ENCODE data around the gene WDR62.
"Not testable (repeated sequence)": the region's sequence is repeated elsewhere in the genome, so short reads cannot be mapped to it uniquely, and the experiment has no call there.

The WDR62 gene

GRCh38 chr19:36032251-36033104, 22.2 kb upstream of the WDR62 start, which contains the start of gene CLIP3:
TSS of gene CLIP3 (minus strand) at chr19:36032873. CDS start at chr19:36032357, 516 bp downstream.
- no peak for DNase-seq (ENCODE audit: low spot score)
- FAIRE-seq: no peak

DNA sequence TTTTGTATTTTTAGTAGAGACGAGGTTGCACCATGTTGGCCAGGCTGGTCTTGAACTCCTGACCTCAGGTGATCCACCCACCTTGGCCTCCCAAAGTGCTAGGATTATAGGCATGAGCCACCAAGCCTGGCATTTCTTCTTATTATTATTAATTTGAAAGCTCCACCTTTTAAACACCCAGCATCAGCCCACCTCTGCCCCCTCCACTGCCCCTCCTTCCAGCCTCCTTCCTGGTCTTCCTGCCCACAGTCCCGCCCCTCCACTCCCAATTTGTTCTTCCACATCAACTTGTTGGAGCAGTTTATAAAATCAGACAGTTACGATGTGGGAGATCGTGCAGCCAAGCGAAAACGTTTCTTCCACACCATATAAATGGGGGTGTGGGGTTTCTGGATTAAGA, 14.2 kb upstream of the WDR62 start:
- no peak for FAIRE-seq
- no peak for DNase-seq (ENCODE audit: low spot score)

DNA sequence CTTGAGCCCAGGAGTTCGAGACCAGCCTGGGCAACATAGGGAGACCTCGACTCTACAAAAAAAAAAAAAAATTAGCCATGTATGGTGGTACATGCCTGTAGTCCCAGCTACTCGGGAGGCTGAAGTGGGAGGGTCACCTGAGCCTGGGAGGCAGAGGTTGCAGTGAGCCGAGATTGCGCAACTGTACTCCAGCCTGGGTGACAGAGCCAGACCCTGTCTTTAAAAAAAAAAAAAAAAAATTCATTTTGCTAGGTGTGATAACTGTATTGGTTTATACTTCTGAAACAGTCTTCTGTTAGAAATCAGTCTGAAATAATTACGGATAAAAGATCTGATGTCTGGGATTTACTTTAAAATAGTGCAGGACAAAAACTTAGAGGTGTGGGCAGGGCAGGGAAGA, 13.6 kb upstream of the WDR62 start:
- DNase-seq (ENCODE audit: low spot score); FAIRE-seq: not testable (repeated sequence)

- DNase-seq (ENCODE audit: low spot score) (peak; percentile 61), FAIRE-seq (no peak)
These were observed 12.9 kb upstream of the WDR62 start for GRCh38 chr19:36041831-36042230.

DNA sequence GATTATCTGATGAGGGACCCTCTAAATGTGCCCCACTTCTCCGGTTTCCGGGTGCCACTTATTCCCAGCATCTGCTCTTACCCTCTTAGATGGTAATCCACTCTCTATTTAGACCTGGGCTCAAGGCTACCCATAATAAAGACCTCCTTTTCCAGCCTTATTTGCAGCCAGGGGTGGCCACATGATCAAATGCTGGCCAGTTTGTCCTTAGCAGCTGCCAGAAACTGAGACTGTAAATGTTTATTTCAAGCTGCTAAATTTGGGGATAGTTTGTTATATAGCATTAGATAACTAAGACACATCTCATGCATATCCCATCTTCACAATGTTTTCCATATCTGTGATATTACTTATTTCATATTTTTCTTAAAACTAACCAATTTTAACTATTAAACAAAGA, 10.7 kb upstream of the WDR62 start:
- DNase-seq (ENCODE audit: low spot score) (no peak), FAIRE-seq (no peak)

- FAIRE-seq (no peak), DNase-seq (ENCODE audit: low spot score) (no peak)
These were observed 8.2 kb upstream of the WDR62 start for GRCh38 chr19:36046443-36047050.

- FAIRE-seq: no peak
These were observed 6.9 kb upstream of the WDR62 start for GRCh38 chr19:36047835-36048234.

GRCh38 chr19:36049080-36049698, 5.5 kb upstream of the WDR62 start:
- no peak for DNase-seq (ENCODE audit: low spot score)
- FAIRE-seq: no peak

More at GRCh38 chr19:36047835-36048234, 6.9 kb upstream of the WDR62 start:
- DNase-seq (ENCODE audit: low spot score): no peak

- FAIRE-seq: no peak
- DNase-seq (ENCODE audit: low spot score): no peak
These were observed 3.5 kb upstream of the WDR62 start for GRCh38 chr19:36051236-36051635.

DNA sequence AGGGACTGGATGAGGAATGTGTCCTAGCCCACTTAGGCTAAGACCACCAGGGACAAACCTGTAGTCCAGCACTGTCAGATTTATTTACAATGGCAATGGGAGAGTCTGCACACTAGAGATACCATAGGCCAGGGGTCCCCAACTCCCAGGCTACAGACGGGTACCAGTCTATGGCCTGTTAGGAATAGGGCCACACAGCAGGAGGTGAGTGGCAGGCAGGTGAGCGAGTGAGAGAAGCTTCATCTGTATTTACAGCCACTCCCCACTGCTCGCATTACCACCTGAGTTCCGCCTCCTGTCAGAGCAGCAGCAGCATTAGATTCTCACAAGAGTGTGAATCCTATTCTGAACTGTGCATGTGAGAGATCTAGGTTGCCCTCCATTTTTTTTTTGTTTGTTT, 3.1 kb upstream of the WDR62 start:
- FAIRE-seq: no peak
- no peak for DNase-seq (ENCODE audit: low spot score)

DNA sequence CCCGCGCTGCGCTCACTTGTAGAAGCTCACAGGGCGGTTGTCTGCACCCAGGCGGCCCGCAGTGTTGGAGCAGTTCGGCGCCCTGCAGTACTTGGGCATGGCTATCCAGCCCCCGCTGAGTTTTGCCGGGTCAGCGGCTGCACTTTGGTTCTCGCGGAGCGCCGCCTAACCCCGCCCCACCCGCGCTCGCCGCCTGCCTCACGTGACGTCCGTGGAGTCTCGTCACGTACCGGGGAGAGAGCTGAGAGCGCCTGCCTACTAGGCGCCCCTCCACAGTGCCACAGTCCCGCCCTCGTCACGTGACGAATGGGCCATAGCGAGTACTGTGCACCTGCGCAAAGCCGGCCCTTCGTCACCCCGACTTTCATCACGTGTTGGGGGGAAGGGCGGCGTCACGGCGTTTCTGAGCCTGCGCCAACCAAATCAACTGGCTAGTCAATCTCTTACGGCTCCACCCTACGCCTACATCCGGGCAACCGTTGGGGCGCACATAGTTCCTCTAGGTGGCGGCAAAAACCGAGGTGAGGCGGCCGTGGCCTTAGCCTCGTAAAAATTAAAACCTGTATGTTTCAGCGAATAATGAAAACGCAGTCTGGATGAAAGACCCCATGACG, 471 bp upstream of the WDR62 start, which contains the start of gene THAP8:
Gene THAP8, minus strand, starts transcription at position 167 of the 614 bp plus-strand sequence. Its CDS starts 68 bp downstream, at position 99.
- peak; percentile 93 for DNase-seq (ENCODE audit: low spot score)
- FAIRE-seq: peak; percentile 50

DNA sequence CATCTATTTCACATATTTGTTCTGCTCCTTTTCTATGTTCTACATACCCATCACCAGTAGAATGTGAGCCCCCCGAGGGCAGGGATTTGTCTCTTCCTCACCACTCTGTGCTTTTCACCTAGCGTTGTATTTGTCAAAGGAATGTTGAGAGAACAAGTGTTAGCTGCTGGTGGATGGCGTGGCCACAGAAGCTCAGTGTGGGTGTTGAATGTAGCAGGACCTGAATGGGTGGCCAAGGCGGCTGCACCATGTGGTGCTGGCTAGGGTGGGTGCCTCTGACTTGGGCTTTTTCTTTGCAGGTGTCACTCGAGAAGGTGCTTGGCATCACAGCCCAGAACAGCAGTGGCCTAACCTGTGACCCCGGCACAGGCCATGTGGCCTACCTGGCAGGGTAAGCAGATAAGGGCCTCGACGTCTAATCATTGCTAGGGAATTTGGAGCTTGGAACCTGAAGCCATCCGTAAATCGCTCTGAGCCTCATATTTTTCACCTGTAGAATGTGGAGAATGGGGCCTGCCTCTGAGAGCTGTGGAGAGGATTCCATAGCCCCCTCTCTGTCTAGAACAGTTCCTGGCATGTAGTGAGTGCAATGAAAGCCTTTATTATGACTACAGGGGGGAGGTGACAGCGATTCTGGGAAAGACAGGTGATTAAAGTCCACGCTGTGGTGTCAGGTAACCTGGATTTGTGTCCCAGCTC, 3.9 kb downstream of the WDR62 start:
- no peak for FAIRE-seq
- DNase-seq (ENCODE audit: low spot score): no peak

GRCh38 chr19:36059180-36059910, 4.6 kb downstream of the WDR62 start:
- FAIRE-seq: no peak

DNA sequence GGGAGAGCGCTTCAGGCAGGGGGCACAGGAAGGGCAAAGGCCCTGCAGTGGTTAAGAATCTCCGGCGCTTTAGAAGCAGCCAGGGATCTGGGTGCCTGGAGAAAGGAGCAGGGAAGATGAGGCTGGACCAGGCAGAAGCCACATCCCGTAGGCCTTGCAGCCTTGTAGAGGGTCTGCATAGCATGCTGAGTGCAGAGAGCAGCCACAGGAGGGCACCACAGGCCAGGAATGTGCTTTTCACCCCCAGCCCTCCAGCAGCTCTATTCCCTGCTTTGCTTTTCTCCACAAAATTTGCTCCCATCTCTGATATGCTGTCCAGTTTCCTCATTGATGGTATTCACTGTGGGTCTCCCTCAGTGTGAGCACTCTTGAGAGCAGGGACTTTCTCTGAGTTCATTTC, 5.7 kb downstream of the WDR62 start:
- DNase-seq (ENCODE audit: low spot score) (no peak), FAIRE-seq (no peak)

More at GRCh38 chr19:36059180-36059910, 4.6 kb downstream of the WDR62 start:
- DNase-seq (ENCODE audit: low spot score): no peak

DNA sequence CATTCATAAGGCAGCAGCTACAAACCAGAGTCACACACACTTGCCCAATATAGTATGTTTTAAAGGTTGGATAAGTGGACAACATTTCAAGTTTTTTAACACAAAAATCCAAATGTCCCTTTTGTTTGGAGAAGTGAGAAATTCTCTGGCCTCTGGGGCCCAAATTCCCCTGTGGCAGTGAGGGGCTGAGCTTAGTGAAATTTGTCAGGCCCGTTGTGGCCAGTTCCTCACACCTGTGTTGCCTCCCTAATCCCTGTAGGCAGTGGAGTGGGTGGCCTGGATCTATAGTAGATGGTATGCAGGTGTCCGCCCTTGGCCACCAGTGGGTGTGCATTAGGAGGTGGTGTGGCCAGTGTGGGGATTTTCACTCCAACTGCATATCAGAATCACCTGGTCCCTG, 6.7 kb downstream of the WDR62 start:
- FAIRE-seq (no peak), DNase-seq (ENCODE audit: low spot score) (no peak)

DNA sequence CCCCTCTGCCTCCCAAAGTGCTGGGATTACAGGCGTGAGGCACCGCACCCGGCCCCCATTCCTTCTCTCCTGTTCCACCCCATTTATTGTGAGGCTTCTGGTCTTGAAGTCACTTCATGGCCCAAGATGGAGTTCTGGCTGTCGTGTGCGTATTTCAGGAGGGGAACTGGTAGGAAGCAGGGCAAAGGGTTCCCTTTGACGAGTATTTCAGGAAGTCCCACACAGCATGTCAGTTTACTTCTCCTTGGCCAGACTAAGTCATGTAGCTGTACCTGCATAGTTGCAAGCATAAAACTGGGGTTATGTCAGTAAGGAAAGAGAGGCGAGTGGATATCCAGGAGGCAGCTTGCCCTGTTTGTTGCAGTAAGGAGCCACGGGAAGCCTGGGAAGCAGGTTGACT, 10.1 kb downstream of the WDR62 start:
- no peak for DNase-seq (ENCODE audit: low spot score)
- no peak for FAIRE-seq

DNA sequence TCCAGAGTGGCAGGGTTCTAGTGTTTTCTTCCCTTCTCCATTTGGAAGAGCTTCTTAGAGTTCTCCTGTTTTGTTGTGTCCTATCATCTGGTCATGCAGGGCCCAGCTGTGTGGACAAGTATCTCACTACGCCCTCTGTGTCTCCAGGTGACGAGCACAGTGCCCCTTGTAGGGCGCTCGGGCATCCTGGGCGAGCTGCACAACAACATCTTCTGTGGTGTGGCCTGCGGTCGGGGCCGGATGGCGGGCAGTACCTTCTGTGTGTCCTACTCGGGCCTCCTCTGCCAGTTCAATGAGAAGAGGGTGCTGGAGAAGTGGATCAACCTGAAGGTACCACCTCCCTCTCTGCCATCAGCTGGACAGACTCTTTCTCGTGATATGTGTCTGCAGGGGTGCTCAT, 13.0 kb downstream of the WDR62 start:
- DNase-seq (ENCODE audit: low spot score) (no peak), FAIRE-seq (no peak)

DNA sequence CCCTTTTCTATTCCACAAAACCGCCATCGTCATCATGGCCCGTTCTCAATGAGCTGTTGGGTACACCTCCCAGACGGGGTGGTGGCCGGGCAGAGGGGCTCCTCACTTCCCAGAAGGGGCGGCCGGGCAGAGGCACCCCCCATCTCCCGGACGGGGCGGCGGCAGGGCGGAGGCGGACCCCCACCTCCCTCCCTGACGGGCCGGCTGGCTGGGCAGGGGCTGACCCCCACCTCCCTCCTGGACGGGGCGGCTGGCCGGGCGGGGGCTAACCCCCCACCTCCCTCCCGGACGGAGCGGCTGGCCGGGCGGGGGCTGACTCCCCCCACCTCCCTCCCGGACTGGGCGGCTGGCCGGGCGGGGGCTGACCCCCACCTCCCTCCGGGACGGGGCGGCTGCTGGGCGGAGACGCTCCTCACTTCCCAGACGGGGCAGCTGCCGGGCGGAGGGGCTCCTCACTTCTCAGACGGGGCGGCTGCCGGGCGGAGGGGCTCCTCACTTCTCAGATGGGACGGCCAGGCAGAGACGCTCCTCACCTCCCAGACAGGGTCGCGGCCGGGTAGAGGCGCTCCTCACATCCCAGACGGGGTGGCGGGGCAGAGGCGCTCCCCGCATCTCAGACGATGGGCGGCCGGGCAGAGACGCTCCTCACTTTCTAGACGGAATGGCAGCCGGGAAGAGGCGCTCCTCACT, 14.3 kb downstream of the WDR62 start:
- FAIRE-seq; DNase-seq (ENCODE audit: low spot score): not testable (repeated sequence)

DNA sequence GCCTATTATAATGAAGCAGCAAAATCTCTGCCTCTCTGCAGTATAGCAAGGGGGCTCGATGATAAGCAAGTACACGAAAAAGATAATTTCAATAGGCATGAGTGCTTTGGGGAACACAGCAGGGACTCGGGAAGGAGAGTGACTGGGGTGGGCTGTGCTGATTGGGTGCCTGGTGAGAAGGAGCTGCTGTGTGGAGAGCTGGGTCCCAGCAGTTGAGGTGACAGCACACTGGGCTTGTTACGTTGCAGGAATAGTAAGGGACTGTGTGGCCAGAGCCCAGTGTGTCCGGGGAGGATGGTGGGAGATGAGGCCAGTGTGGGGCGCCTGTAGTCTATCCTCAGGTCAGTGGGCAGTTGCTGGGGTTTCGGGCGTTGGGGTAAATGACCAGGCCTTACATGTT, 17.4 kb downstream of the WDR62 start:
- DNase-seq (ENCODE audit: low spot score) (no peak), FAIRE-seq (no peak)

Data from RCC 7860 (cell line).